HCT116 (cell line): ENCODE results near the gene SLC27A4. TPM values are rescaled to one million over a fixed set of nuclear protein-coding genes. Genes with fewer than 3 reads are reported as not detected.

ENCODE experiments used
- ATAC-seq: fragments of 200-7000 bp; cut with Tn5 transposase; 2 replicates; pipeline ENCODE4 v1.9.1; 2020; ENCODE audit warnings: mild to moderate bottlenecking, moderate library complexity
- BruUV-seq: library from RNA; stranded (reverse); fragments of 400-500 nt; replicated peaks from 2 replicates; lab custom pipeline; 2021; lab: Mats Ljungman, UMichigan
- CTCF ChIA-PET: fragments of 300-600 bp; sonication (Branson Sonifier 250); formaldehyde crosslinking; loops from one replicate; lab custom pipeline; 2021; ENCODE audit warnings: antibody characterized with exemption; lab: Charles Lee
- POLR2A ChIA-PET: fragments of 300-600, 350-600 bp; sonication (Branson Sonifier 250); formaldehyde crosslinking; loops from one replicate; lab custom pipeline; 2021; ENCODE audit warnings: antibody characterized with exemption; lab: Charles Lee
- RAD21 ChIA-PET, 2 experiments: fragments of 300-600 bp; sonication (Branson Sonifier 250); formaldehyde crosslinking; loops; one replicate each; lab custom pipeline; 2023; ENCODE audit warnings: low total read pairs in 2 of 2; ENCODE audit not compliant: uncharacterized antibody in 2 of 2, unreplicated experiment in 2 of 2, low non-redundant PET in 1 of 2; lab: Charles Lee
- DNase-seq: peaks from one replicate; pipeline ENCODE4 v3.0.0-alpha.2; 2010; ENCODE audit warnings: low read depth, low spot score
- H2AFZ ChIP-seq: fragments of 200-600 bp; shearing (Covaris generic), sonication (generic); 2 replicates; pipeline ENCODE4 v1.6.1; 2017; ENCODE audit warnings: low read depth, mixed run types, mixed read lengths, antibody characterized with exemption, low read length; ENCODE audit not compliant: poor library complexity, severe bottlenecking
- H3K27ac ChIP-seq: 2 replicates; pipeline ENCODE4 v1.5.1; 2012; ENCODE audit warnings: low read depth, low read length
- H3K27me3 ChIP-seq: fragments of 200-600 bp; sonication (generic); 2 replicates; pipeline ENCODE4 v1.6.1; 2016; ENCODE audit warnings: mixed run types, low read length, mixed read lengths; ENCODE audit not compliant: insufficient read depth
- H3K36me3 ChIP-seq, 2 experiments: fragments of 200-500 bp in 1 of 2; fragments of 200-600 bp in 1 of 2; sonication (Bioruptor generic) in 1 of 2; sonication (generic) in 1 of 2; 2 replicates each; pipeline versions ENCODE4 v1.5.1 to v1.6.1; 2014 to 2016; ENCODE audit warnings: low read length in 2 of 2, inconsistent platforms in 1 of 2, mixed read lengths in 1 of 2, mixed run types in 1 of 2; ENCODE audit not compliant: insufficient read depth in 2 of 2, control insufficient read depth in 1 of 2
- H3K4me1 ChIP-seq, 2 experiments: fragments of 200-600 bp in 1 of 2; sonication (generic) in 1 of 2; 2 replicates each; pipeline versions ENCODE4 v1.5.1 to v1.6.1; 2012 to 2017; ENCODE audit warnings: low read length in 2 of 2, inconsistent platforms in 1 of 2, mild to moderate bottlenecking in 1 of 2, mixed read lengths in 1 of 2, mixed run types in 1 of 2, moderate library complexity in 1 of 2; ENCODE audit not compliant: insufficient read depth in 2 of 2, control insufficient read depth in 1 of 2
- H3K4me2 ChIP-seq: fragments of 200-600 bp; sonication (generic); 2 replicates; pipeline ENCODE4 v1.6.1; 2017; ENCODE audit warnings: mixed run types, low read length, mixed read lengths
- H3K4me3 ChIP-seq, 2 experiments: fragments of 200-600 bp in 1 of 2; sonication (generic) in 1 of 2; replicated peaks in 1 of 2; 2 replicates each; pipeline ENCODE4 v1.5.1; 2011 to 2016; ENCODE audit warnings: low read length in 2 of 2, control low read depth in 1 of 2, low read depth in 1 of 2, mild to moderate bottlenecking in 1 of 2, mixed read lengths in 1 of 2, mixed run types in 1 of 2
- H3K79me2 ChIP-seq: fragments of 200-600 bp; sonication (generic); 2 replicates; pipeline ENCODE4 v1.6.1; 2017; ENCODE audit warnings: mild to moderate bottlenecking, mixed run types, low read length, moderate library complexity, mixed read lengths; ENCODE audit not compliant: insufficient read depth
- H3K9ac ChIP-seq: fragments of 200-600 bp; sonication (generic); 2 replicates; pipeline ENCODE4 v1.6.1; 2016; ENCODE audit warnings: low read length, mixed read lengths
- H3K9me2 ChIP-seq: fragments of 200-600 bp; sonication (generic), shearing (Covaris generic); 2 replicates; pipeline ENCODE4 v1.6.1; 2017; ENCODE audit warnings: mixed run types, mild to moderate bottlenecking, moderate library complexity; ENCODE audit not compliant: insufficient read depth
- H3K9me3 ChIP-seq, 2 experiments: fragments of 200-500 bp in 1 of 2; fragments of 200-600 bp in 1 of 2; sonication (Bioruptor generic) in 1 of 2; sonication (generic) in 1 of 2; 2 replicates each; pipeline ENCODE4 v1.6.1; 2014 to 2017; ENCODE audit warnings: low read length in 2 of 2, mixed read lengths in 2 of 2, inconsistent platforms in 1 of 2, low read depth in 1 of 2, mild to moderate bottlenecking in 1 of 2, mixed run types in 1 of 2, moderate library complexity in 1 of 2; ENCODE audit not compliant: control insufficient read depth in 1 of 2, insufficient read depth in 1 of 2
- H4K20me1 ChIP-seq: fragments of 200-600 bp; sonication (generic), shearing (Covaris generic); 2 replicates; pipeline ENCODE4 v1.6.1; 2017; ENCODE audit warnings: mixed run types, mild to moderate bottlenecking, moderate library complexity; ENCODE audit not compliant: insufficient read depth
- CEBPB ChIP-seq: IDR thresholded peaks from 2 replicates; pipeline ENCODE4 v1.6.1; 2012; ENCODE audit warnings: low read depth
- EGR1 ChIP-seq: IDR thresholded peaks from 2 replicates; pipeline ENCODE4 v1.6.1; 2012; ENCODE audit warnings: low read depth
- ELF1 ChIP-seq: IDR thresholded peaks from 2 replicates; pipeline ENCODE4 v1.6.1; 2012; ENCODE audit warnings: low read depth, borderline replicate concordance
- EZH2 ChIP-seq: fragments of 200-600 bp; sonication (generic); IDR thresholded peaks from 2 replicates; pipeline ENCODE4 v1.6.1; 2017; ENCODE audit warnings: antibody characterized with exemption, mixed run types
- FOSL1 ChIP-seq: IDR thresholded peaks from 2 replicates; pipeline ENCODE4 v1.6.1; 2012; ENCODE audit warnings: low read depth
- MAX ChIP-seq: IDR thresholded peaks from 2 replicates; pipeline ENCODE4 v1.6.1; 2012
- POLR2A ChIP-seq: IDR thresholded peaks from 2 replicates; pipeline ENCODE4 v1.7.0; 2011; ENCODE audit warnings: borderline replicate concordance; ENCODE audit not compliant: insufficient read depth, insufficient read length; ENCODE audit errors: extremely low read depth
- POLR2AphosphoS5 ChIP-seq: IDR thresholded peaks from 2 replicates; pipeline ENCODE4 v1.6.1; 2011; ENCODE audit warnings: mild to moderate bottlenecking, low read depth, low read length, moderate library complexity
- RAD21 ChIP-seq: IDR thresholded peaks from 2 replicates; pipeline ENCODE4 v1.6.1; 2012; ENCODE audit warnings: low read depth, mild to moderate bottlenecking
- SRF ChIP-seq: IDR thresholded peaks from 2 replicates; pipeline ENCODE4 v1.6.1; 2012; ENCODE audit warnings: low read depth
- intact Hi-C: fragments of 100-400 bp; cut with micrococcal nuclease; formaldehyde crosslinking; loops from 2 replicates; pipeline ENCODE4 v1.10.0; 2022
- total RNA-seq: library from RNA; stranded (reverse); gene quantifications from one replicate; pipeline ENCODE4 v1.2.1, GENCODE V29; 2021; ENCODE audit not compliant: unreplicated experiment
- TF ChIP-seq, protein P1 (sequence below): IDR thresholded peaks from 2 replicates; pipeline ENCODE4 v1.6.1; 2011; ENCODE audit warnings: mild to moderate bottlenecking, low read length, moderate library complexity; ENCODE audit not compliant: insufficient replicate concordance; ENCODE audit errors: extremely low read depth

Gene SLC27A4
- total RNA-seq, 1 experiment from 2014 or later = 33.9 TPM

DNA sequence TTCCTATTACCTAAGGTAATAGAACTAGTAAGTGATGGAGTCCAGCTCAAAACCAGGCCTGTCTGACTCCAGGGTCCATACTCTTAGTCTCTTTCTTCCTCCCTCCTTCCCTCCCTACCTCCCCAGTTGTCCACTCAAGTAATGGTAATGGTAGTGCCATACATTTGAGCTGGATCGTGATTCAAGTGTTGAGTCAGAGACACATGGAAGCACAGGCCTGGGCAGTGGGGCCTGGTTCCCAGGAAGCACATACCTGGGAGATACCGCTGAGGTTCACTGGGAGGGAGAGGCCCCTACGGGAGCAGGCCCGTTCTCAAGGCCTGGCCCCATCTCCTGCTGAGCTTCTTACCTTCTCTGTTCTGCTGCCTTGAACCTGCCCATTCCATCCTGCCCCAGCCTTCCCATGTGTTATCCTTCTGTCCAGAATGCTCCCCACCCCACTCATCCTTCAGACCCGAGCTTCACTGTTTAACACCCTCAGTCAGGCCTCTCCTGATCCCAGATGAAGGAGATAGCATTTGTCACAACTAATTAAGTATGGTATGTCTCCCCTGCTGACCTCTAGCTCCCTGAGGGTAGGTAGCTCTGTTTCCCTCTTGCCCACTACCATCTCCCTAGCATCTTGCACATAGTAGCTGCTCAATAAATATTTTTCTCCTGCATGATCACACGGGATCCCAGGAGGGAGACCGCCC is 44.6 kb downstream of the SLC27A4 start:
- POLR2A ChIA-PET = no interaction called here
- intact Hi-C loops = no loop called here

More for the DNA sequence above, 44.6 kb downstream of the SLC27A4 start:
- peaks cover 7 to 10% of the 10 kb centered on the region in 2 experiments; a peak in 3 of 4 replicates for H3K36me3 ChIP-seq
- H3K4me1 ChIP-seq = no peaks in the 10 kb centered on the region
- no peak overlapping the region for H3K27ac ChIP-seq
- no TSS peak for BruUV-seq
- no peak overlapping the region for H3K4me3 ChIP-seq
- TF ChIP-seq CEBPB (no peak), EZH2 (no peak), POLR2AphosphoS5 (no peak), SRF (no peak), POLR2A (no peak), MAX (no peak), EGR1 (no peak), FOSL1 (no peak), ELF1 (no peak), RAD21 (no peak)
- TF ChIP-seq, protein P1, sequence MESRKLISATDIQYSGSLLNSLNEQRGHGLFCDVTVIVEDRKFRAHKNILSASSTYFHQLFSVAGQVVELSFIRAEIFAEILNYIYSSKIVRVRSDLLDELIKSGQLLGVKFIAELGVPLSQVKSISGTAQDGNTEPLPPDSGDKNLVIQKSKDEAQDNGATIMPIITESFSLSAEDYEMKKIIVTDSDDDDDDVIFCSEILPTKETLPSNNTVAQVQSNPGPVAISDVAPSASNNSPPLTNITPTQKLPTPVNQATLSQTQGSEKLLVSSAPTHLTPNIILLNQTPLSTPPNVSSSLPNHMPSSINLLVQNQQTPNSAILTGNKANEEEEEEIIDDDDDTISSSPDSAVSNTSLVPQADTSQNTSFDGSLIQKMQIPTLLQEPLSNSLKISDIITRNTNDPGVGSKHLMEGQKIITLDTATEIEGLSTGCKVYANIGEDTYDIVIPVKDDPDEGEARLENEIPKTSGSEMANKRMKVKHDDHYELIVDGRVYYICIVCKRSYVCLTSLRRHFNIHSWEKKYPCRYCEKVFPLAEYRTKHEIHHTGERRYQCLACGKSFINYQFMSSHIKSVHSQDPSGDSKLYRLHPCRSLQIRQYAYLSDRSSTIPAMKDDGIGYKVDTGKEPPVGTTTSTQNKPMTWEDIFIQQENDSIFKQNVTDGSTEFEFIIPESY = no peak
- H2AFZ ChIP-seq = no peak overlapping the region
- no peaks in the 10 kb centered on the region for H3K9me3 ChIP-seq
- no peaks in the 10 kb centered on the region for H3K27me3 ChIP-seq
- no peak for DNase-seq
- no peak for ATAC-seq
- ChIA-PET RAD21 (no interaction called here), CTCF (interaction anchor here (1.0 kb wide), 1 partner anchor 36 kb away, joined by 4 read pairs; the partner anchor contains the start of gene CERCAM)
- H4K20me1 ChIP-seq = no peaks in the 10 kb centered on the region
- H3K9me2 ChIP-seq = no peaks in the 10 kb centered on the region
- H3K79me2 ChIP-seq = peaks cover 8% of the 10 kb centered on the region; the same call in 1 of the 2 replicates
- H3K9ac ChIP-seq = no peak overlapping the region
- H3K4me2 ChIP-seq = no peak overlapping the region
